Stomach (tissue), 4 donors: ENCODE results near the gene LMO2.

Experiments
- CTCF ChIP-seq, 7 experiments: fragments of 450-650 bp in 4 of 7; fragments of 200-600 bp in 3 of 7; sonication (generic) in 3 of 7; IDR thresholded peaks; one replicate each; pipeline ENCODE4 v1.5.1; 2016 to 2019; ENCODE audit warnings: antibody characterized with exemption in 7 of 7, control low read depth in 2 of 7, mild to moderate bottlenecking in 1 of 7
- POLR2A ChIP-seq, 4 donors: fragments of 450-650 bp; IDR thresholded peaks; one replicate each; pipeline ENCODE4 v1.6.1; 2016; ENCODE audit warnings: antibody characterized with exemption in 4 of 4, control low read depth in 2 of 4, mild to moderate bottlenecking in 1 of 4, moderate library complexity in 1 of 4

- TF ChIP-seq CTCF (IDR thresholded peaks at IDR 0.05) (no peak), POLR2A (IDR thresholded peaks at IDR 0.05) (no peak)
Measured at GRCh38 chr11:33843018-33843417, 48.9 kb downstream of the LMO2 start.
